EL (cell line): ENCODE data around the gene PRDM4.

ENCODE experiments used
- DNase-seq: peaks from one replicate; pipeline ENCODE4 v3.0.0-alpha.2; 2016

PRDM4 gene, protein sequence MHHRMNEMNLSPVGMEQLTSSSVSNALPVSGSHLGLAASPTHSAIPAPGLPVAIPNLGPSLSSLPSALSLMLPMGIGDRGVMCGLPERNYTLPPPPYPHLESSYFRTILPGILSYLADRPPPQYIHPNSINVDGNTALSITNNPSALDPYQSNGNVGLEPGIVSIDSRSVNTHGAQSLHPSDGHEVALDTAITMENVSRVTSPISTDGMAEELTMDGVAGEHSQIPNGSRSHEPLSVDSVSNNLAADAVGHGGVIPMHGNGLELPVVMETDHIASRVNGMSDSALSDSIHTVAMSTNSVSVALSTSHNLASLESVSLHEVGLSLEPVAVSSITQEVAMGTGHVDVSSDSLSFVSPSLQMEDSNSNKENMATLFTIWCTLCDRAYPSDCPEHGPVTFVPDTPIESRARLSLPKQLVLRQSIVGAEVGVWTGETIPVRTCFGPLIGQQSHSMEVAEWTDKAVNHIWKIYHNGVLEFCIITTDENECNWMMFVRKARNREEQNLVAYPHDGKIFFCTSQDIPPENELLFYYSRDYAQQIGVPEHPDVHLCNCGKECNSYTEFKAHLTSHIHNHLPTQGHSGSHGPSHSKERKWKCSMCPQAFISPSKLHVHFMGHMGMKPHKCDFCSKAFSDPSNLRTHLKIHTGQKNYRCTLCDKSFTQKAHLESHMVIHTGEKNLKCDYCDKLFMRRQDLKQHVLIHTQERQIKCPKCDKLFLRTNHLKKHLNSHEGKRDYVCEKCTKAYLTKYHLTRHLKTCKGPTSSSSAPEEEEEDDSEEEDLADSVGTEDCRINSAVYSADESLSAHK

DNA sequence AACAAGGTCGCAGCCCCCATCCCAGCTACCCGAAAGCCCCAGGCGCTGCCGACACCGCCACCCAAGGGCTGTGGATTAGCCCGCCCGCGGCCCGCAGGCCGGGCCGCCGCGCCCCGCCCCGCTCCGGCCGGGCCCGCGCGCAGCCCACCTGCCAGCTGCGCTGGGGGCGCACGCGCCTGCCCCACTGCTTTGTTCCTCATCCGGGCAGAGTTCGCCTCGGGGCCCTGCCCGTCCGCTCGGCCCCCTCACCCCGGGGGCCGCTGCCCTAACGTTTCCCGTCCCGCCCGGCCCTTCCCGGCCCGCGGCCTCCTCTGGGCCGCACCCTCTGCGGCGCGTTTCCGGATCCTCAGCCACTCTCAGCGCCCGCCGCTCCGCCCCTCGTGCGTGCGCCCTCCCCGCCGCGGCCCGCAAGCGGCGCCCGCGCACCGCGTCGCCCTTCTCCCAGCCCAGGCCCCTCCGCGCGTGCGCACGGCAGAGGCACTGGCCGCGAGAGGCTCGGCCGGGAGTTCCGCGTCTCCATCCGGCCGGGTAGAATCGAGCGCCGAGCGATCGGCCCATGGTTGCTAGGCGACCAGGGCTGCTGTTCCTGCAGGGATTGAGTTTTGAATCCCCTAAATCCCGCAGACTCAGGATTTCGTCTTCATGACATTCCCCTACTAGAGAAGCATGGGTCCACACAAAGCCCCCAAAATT, at the start of gene PRDM4:
PRDM4 (minus strand) TSS at position 329 of the 693 bp plus-strand sequence. CDS start 622 bp downstream, outside the sequence.
- DNase-seq = peak; percentile 94

DNA sequence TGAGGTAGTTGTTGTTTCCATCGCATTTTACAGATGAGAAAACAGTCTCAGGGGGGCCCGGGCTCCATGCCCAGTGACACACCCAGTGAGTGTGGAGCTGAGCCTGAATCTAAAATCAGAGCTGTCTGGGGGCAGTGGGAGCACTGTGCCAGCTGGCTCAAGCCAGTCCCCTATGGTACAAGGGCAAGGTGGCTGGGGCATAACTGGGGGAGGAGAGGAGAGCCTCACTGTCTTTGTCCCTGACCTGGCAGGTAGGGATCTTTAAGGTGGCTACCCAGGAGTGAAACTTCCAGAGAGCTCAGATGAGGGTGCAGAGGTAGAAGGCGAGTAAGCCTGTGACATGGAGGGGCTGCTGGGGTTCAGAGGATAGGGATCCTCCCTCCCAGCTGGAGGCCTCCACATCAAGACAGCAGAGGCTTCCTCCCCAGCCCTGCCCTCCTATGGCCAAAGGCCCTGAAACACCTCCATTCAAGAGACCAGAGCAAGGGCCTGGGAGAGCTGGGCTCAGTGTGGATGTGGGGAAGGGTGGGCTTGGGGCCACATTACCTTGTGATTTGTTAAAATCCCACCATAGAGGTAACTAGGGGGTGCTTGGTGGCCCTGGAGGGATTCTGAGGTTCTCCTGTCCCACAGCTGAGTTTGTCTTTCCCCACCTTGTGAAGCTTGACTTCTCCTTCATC, 46.7 kb upstream of the PRDM4 start:
- DNase-seq = no peak

DNA sequence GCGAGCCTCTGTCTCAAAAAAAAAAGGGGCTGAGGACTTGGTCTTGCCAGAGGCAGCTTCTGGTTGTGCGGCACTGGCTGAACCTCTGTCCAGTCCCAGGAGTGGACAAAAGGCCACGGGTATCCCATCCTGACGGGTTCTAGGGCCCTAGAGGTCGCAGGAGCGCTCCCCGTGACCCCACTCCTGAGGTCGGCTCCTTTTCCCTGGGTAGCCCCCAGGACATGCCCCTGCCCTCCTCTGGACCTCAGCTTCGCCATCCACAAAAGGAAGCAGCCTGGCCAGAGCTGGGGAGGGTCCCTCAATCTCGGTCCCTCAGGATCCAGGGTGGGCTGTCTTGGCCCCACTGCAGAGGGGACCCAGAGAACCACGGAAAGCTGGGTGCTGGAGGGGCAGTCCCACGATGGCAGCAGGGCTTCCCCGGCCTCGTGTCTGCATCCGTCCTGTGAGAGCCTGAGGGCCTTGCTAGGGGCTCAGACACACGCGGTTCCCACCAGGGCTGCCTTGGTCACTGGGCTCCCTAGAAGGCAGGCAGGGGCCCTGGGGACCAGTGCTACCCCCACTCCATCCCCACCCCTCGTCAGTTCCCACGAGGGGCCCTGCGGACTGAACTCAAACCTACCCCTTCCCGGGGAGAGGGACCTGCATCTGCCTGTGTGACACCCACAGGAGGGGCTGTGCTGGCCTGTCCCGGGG, 44.7 kb upstream of the PRDM4 start:
- DNase-seq = no peak

DNA sequence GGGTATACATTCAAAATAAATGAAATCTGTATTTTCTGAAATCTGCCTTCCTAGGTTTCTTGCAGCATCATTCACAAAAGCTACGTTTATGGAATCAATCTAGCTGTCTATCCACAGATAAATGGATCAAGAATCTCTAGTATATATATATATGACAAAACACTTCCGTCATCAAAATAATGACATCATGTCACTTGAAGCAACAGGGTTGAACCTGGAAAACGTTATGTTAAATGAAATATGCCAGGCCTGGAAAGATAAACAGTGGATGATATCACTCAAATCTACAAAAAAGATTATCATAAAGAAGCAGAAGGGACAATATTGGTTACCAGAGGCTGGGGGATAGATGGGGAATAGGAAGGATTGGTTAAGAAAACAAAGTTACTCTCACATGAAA, 42.2 kb upstream of the PRDM4 start:
- no peak for DNase-seq

DNA sequence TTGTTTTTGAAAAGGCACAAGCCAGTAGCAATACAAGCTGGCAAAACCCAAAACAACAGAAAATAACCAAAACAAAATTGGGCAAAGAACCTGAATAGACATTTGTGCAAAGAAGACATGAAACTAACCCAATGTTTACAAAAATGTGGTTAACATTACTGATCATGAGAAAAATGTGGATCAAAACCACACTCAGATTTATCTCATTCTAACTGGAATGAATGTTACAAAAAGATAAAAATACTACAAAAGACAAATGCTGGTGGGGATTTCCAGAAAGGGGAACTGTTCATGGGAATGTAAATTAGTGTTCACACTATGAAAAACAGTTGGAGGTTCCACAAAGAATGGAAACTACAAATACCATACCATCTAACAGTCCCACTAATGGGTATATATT, 40.2 kb upstream of the PRDM4 start:
- DNase-seq = peak; percentile 36

DNA sequence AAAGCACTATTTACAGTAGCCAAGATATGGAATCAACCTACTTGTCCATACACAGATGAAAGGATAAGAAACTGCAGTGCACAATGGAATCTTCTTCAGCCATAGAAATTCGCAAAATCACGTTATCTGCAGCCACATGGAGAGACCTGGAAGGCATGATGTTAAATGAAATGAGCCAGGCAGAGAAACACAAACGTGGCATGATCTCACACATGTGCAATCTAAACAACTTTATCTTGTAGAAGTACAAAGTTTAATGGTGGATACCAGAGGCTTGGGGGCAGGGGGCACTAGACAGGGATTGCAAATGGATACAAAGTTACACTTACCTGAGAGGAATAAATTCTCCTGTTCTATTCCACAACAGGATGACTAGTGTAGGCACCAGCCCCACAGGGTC, 37.6 kb upstream of the PRDM4 start:
- no peak for DNase-seq

DNA sequence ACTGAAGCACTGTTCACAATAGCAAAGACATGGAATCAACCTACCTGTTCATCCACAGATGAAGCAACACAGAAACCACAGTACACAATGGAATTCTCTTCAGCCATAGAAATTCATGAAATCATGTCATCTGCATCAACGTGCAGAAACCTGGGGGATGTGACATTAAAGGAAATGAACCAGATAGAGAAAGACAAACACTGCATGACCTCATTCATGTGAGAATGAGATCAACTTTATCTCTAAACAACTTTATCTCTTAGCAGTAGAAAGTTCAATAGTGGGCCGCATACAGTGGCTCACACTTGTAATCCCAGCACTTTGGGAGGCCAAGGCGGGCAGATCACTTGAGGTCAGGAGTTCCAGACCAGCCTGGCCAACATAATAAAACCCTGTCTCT, 33.5 kb upstream of the PRDM4 start:
- DNase-seq = no peak

DNA sequence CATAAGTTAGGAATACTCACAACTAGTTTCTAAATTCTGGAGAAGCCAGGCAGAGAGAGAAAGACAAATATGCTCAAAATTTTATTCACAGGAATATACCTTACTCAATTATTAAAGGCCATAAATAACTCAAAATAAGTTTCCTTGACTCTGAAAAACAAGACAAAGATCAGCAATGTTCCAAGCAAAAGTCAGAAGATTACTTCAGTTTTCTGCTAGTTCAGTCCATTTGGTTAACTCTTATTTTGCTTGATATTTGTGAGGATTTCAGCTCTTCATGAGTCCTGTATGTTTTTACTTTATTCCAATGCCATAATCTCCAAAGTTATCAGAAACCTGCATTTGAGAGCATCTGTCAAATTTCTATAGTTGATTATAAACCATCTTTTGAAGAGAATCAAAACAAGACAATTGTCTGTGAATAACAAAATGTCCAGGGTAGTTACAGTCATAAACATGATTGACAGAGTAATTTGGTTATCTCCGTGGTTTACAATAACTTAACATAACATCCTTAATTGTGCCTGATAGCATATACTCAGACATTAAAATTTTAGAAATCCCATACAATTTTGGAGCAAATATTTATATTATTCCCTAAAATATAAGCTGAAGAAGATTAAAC, 30.6 kb upstream of the PRDM4 start:
- no peak for DNase-seq

DNA sequence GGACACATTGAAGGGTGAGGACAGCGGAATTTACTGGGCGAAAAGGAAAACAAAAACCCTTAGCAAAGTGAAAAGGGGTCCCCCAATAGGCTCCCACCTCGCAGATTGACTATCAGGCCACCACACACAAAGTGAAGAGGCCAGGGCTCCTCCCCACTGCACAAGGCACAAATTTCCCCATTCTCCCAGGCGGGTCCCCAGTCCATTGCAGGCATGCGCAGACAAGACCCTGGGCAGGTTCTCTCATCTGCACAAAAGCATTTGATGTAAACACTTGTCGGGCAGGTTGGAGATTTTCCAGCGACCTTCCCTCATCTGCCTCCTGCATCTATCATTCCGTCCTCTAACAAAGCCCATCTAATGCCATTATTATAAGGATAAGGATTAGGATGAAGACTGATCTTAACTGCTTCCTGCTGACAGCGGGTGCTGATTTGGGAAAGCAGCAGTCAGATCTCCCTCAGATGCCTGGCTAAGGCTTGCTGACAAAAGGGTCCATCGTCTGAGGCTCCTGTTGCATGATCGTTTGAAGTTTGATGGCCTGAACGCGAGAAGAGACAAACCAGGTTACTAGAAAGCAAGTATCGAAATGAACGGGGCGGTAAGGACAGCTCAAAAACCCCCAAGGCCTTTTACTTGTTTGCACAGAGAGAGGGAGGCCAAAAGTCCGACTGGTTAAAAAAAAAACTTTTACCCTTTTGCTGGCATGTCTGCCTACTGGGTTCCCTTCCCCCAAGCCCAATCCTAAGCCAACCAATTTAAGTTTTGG, 27.9 kb upstream of the PRDM4 start:
- no peak for DNase-seq

DNA sequence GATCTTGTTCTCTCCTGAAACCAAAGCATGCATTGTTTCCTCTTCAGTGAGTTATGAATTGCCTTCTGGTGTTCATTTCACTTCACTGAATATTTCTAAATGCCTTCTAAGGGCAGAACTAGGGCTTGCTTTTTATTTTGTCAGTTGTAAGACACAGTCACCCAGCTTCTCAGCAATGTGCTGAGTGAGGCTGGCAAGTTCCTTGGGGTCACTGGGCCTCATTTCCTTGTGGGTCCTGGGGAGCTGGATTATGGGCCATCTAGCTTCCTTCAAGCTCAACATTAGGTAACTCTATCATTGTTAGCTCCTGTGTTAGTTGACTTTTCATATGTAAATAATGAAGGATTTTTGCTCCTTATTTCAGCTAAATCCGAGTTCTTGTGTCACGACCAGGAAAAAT, 27.3 kb upstream of the PRDM4 start:
- DNase-seq = no peak

DNA sequence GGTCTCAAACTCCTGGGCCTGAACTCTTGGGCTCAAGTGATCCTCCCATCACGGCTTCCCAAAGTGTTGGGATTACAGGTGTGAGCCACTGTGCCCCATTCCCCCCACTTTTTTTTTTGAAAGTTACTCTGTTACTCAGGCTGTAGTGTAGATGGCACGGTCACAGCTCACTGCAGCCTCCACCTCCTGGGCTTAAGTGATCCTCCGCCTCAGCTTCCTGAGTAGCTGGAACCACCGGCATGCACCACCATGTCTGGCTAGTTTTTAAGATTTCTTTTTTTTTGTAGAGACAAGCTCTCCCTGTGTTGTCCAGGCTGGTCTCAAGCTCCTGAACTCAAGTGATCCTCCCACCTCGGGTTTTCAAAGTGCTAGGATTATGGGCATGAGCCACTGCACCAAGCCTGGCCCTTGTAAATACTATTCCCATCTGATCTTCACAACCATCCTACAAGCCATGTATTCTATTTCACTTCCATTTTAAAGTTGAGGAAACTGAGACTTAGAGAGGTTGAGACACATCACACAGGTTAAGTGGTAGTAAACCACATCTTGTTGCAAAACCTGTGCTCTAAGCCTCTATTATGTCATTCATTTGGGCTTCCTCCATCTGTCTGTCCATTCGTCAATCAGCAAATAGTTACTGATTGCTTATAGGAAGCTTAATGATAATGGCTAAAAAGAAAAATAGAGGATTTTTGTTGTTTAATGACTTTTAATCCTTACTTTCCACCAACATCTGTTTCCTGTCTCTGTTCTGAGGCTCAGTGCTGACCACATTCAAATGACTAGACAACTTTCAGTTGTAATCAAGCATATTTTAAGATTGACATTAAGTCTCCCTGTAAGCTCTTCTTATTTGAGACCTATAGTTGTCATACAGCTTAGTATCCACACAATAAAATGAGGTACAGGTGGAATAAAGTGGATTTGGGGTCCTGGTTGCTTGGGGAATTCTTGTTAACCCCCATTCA, 22.8 kb upstream of the PRDM4 start:
- no peak for DNase-seq

DNA sequence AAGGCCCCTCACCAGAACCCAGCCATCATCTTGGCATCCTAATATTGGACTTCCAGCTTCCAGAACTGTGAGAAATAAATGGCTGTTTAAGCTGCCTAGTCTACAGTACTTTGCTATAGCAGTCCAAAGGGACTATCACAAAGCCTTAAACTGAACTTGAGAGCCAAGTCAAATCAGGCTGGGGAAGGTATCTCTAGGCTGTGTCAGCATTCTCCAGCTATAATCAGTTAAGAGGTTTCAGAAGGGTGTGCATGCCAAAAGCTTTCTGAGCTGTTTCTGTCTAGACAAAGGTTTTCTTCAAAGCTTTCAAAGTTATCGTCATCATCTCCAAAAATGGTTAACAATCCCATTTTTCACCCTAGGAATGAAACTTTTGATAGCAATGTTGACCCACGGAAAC, 21.1 kb upstream of the PRDM4 start:
- DNase-seq = no peak

DNA sequence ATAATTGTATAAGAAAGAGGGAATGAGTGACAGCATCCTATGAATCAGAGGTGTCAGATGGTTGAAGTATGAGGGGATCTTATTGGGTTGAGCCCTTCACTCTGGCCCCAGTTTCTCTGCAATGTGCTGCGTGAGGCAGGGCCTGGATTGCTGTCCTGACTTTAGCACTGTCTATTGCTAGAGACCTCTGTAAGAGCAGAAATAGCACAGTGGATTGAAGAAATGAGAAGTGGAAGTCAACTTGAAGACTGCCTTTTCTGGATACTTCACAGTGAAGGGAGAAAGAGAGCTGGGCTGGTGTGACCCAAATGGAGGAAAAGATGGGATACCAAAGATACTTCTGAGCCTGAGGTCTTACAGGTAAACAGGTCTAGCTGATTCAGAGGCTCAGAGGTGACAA, 19.4 kb upstream of the PRDM4 start:
- no peak for DNase-seq

DNA sequence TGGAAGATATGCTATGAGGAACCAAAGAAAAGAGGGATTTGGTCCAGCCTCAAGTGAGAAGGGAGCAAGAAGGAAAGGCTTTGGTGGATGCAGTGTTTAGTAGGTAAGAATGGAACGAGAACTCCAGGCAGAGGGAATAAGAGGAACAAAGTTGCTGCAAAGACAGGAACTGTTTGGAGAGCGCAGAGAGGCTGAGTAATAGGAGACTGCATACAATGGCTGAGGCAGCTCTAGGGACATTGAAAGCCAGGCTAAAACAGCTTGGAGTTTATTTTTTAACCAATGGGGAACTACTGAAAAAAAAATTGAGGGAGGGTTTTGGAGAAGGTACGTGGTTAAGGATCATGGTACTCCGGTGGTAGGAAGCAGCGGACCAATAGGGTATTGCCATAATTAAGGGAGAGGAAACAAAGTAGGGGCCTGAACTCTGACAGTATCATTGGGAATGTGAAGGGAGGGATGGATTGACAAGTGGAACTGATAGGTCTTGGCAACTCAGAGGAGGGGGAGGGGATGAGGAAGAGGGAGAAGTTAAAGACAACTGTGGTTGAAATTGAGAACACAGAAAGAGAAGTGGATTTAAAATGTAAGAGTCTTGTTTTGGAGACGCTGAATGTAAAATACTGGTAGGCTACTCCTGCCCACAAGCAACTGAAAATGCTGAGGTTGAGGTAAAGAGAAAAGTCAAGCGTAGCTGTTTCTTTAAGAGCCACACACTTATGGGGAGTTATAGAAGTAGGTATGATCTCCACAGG, 18.3 kb upstream of the PRDM4 start:
- DNase-seq = no peak

DNA sequence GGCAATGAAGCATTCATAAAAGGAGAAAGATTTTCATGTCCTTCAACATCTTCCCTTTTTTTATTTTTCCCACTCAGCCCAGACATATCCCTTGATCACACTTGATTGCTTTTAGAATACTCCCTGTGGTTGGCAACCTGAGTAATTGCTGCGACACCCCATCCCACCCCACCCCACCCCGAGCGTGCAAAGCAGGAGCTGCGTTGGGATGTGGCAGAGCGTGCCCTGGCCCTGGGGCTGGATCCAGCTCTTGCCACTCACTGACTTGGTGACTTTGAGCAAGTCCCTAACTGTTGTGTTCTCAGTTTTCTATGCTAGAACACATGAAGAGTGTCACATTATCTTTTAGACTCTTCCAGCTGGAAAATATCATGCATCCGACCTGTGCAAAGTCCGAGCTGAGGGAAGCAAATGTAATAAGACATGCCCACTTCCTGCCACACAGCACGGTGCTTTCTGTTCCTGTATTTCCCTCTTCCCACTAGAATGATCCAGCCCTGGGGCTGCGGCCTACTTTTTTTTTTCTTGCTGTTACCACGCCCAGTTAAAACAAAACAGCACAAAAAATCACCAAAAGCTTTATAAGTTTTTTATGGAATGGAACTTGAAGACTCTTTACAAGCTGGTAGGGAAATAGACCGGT, 17.6 kb upstream of the PRDM4 start:
- no peak for DNase-seq

DNA sequence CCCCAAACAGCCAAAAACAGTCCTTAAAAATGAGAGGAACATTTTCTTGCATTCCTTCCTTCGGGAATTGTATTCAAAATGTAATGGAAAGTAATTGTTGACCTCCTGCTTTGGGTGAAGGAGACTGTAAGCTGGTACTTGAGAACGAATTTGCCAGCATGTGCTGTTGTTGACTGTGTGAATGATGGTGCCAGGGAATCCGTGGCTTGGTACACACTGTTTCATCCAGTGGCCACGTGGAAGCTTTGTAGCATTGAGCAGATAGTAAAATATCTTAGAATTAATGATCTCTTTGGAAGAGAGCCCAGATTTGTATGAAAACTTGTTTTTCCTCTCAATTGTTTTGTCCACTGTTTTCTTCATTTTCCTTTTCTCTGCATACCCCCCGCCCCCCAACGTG, 15.2 kb upstream of the PRDM4 start:
- no peak for DNase-seq

DNA sequence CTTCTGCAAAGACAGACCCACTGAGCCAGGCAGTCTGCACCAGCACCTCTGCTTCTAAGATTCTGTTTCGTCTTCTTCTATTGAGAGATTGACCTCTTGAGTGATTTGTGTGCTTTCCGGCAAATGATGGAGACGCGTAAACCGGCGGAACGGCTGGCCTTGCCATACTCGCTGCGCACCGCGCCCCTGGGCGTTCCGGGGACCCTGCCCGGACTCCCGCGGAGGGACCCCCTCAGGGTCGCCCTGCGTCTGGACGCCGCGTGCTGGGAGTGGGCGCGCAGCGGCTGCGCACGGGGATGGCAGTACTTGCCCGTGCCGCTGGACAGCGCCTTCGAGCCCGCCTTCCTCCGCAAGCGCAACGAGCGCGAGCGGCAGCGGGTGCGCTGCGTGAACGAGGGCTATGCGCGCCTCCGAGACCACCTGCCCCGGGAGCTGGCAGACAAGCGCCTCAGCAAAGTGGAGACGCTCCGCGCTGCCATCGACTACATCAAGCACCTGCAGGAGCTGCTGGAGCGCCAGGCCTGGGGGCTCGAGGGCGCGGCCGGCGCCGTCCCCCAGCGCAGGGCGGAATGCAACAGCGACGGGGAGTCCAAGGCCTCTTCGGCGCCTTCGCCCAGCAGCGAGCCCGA, 14.3 kb upstream of the PRDM4 start:
- DNase-seq = no peak
